Amniotic epithelial cell (primary cell): Measurements from ENCODE around the gene PES1.
"Not testable (repeated sequence)": the region's sequence is repeated elsewhere in the genome, so short reads cannot be mapped to it uniquely, and the experiment has no call there.

Experiments used
- DNase-seq: peaks from one replicate; pipeline ENCODE4 v3.0.0-alpha.2; 2010; ENCODE audit warnings: low read depth

The PES1 gene

GRCh38 chr22:30555282-30556210 lies 36.2 kb downstream of the PES1 start:
- no peak for DNase-seq

GRCh38 chr22:30553971-30554370 lies 37.7 kb downstream of the PES1 start:
- DNase-seq, result no peak

GRCh38 chr22:30552719-30553118 lies 39.0 kb downstream of the PES1 start:
- DNase-seq, result no peak

- DNase-seq, result not testable (repeated sequence)
Measured at GRCh38 chr22:30551813-30552212, 39.9 kb downstream of the PES1 start.

GRCh38 chr22:30547188-30547587 lies 44.5 kb downstream of the PES1 start:
- DNase-seq, result no peak

GRCh38 chr22:30546616-30547015 lies 45.1 kb downstream of the PES1 start, which contains the start of gene SEC14L6:
Gene SEC14L6, minus strand, starts transcription at chr22:30546741. Its CDS starts 59 bp downstream, at chr22:30546682.
- DNase-seq, result no peak

- no peak for DNase-seq
Measured at GRCh38 chr22:30542811-30543188, 48.9 kb downstream of the PES1 start.

GRCh38 chr22:30541961-30542810 lies 49.5 kb downstream of the PES1 start:
- DNase-seq, result peak; percentile 24

GRCh38 chr22:30541511-30541910 lies 50.2 kb downstream of the PES1 start:
- not testable (repeated sequence) for DNase-seq

- DNase-seq, result no peak
Measured at GRCh38 chr22:30539368-30539767, 52.3 kb downstream of the PES1 start.

- DNase-seq, result peak; percentile 20
Measured at GRCh38 chr22:30538280-30538679, 53.4 kb downstream of the PES1 start.

GRCh38 chr22:30537083-30537731 lies 54.5 kb downstream of the PES1 start:
- no peak for DNase-seq

GRCh38 chr22:30535182-30535581 lies 56.5 kb downstream of the PES1 start:
- no peak for DNase-seq

- no peak for DNase-seq
Measured at GRCh38 chr22:30531651-30532608, 59.8 kb downstream of the PES1 start.

GRCh38 chr22:30526656-30527055 lies 65.1 kb downstream of the PES1 start:
- DNase-seq, result no peak
